GM13977 (cell line): ENCODE measurements around the gene TACC2.

Experiments used
- DNase-seq: peaks from one replicate; pipeline ENCODE4 v3.0.0; 2012; ENCODE audit warnings: low spot score
- CTCF ChIP-seq: IDR thresholded peaks from 2 replicates; pipeline ENCODE4 v1.5.1; 2012; ENCODE audit warnings: mild to moderate bottlenecking, control low read depth; ENCODE audit not compliant: insufficient read depth; ENCODE audit errors: extremely low read depth, missing control alignments
- in situ Hi-C: fragments of 300-500 bp; cut with MboI; formaldehyde crosslinking; loops from one replicate; pipeline ENCODE4 v1.12.0; 2022; ENCODE audit warnings: low sequenced_read_pairs, low pct_unique_long_range_greater_than_20kb, mixed read lengths, inconsistent platforms; ENCODE audit not compliant: unreplicated experiment

TACC2 gene

GRCh38 chr10:122181876-122182275, 192.9 kb downstream of the TACC2 start:
- no peak for DNase-seq
- in situ Hi-C loops = no loop called here
- no peak for TF ChIP-seq CTCF

GRCh38 chr10:122182308-122182707, 193.3 kb downstream of the TACC2 start:
- DNase-seq = no peak
- TF ChIP-seq CTCF = no peak
- in situ Hi-C loops = no loop called here

GRCh38 chr10:122184254-122184653, 195.3 kb downstream of the TACC2 start:
- DNase-seq = no peak
- no peak for TF ChIP-seq CTCF
- in situ Hi-C loops = no loop called here

- in situ Hi-C loops = no loop called here
- no peak for DNase-seq
- TF ChIP-seq CTCF = no peak
Measured at GRCh38 chr10:122185643-122186042, 196.7 kb downstream of the TACC2 start.

- no peak for TF ChIP-seq CTCF
- in situ Hi-C loops = no loop called here
- no peak for DNase-seq
Measured at GRCh38 chr10:122186816-122187810, 198.2 kb downstream of the TACC2 start.

- TF ChIP-seq CTCF = no peak
- no peak for DNase-seq
- in situ Hi-C loops = no loop called here
Measured at GRCh38 chr10:122188706-122189105, 199.7 kb downstream of the TACC2 start.
